Mucosa of descending colon (tissue), 3 donors: ENCODE results near the gene ACTC1. TPM values are rescaled to one million over a fixed set of nuclear protein-coding genes. Genes with fewer than 3 reads are reported as not detected.

Experiments used
- ATAC-seq: fragments of 200-7000 bp; cut with Tn5 transposase; one replicate; pipeline ENCODE4 v1.9.1; 2020; ENCODE audit warnings: mild to moderate bottlenecking, moderate library complexity
- DNase-seq, 3 donors: peaks; one replicate each; pipeline ENCODE4 v3.0.0-alpha.2; 2020
- H3K36me3 ChIP-seq: fragments of 200-600 bp; one replicate; pipeline ENCODE4 v1.8.0; 2021; ENCODE audit warnings: low read depth, mild to moderate bottlenecking
- H3K4me1 ChIP-seq: fragments of 200-600 bp; one replicate; pipeline ENCODE4 v1.8.0; 2021; ENCODE audit warnings: low read depth, mild to moderate bottlenecking
- H3K4me3 ChIP-seq: fragments of 200-600 bp; one replicate; pipeline ENCODE4 v1.8.0; 2021; ENCODE audit warnings: mild to moderate bottlenecking
- H3K9me3 ChIP-seq: fragments of 200-600 bp; one replicate; pipeline ENCODE4 v1.8.0; 2021; ENCODE audit warnings: mild to moderate bottlenecking
- CTCF ChIP-seq: fragments of 200-600 bp; IDR thresholded peaks from one replicate; pipeline ENCODE4 v1.8.0; 2022; ENCODE audit warnings: antibody characterized with exemption, mild to moderate bottlenecking
- intact Hi-C, 2 donors: fragments of 100-400 bp; cut with DNase I in 1 of 2; cut with micrococcal nuclease in 1 of 2; formaldehyde crosslinking; loops; one replicate each; pipeline versions ENCODE4 v1.11.0 to v1.11.1; 2022; cut with DNase I, micrococcal nuclease
- total RNA-seq, 3 donors: library from RNA; stranded (reverse); fragmentation: NEBNext Ultra II Directional in 2 of 3; extraction: Animal tissue kit (Norgen Biotek cat#: 25700) in 2 of 3; gene quantifications; one replicate each; pipeline versions ENCODE4 v1.2.1 to v1.2.4, GENCODE V29; 2021 to 2023
- donor health status: DM: no; HTN: no; CAD: no; lungs with moderate emphysema.
- donor health status: DM: no; HTN: no; CAD: no.
- donor health status: DM: no; HTN: yes; CAD: no.

Gene ACTC1
- total RNA-seq, 3 donors from 2014 or later: 0.64 to 10.7 (median 1.3) TPM

DNA sequence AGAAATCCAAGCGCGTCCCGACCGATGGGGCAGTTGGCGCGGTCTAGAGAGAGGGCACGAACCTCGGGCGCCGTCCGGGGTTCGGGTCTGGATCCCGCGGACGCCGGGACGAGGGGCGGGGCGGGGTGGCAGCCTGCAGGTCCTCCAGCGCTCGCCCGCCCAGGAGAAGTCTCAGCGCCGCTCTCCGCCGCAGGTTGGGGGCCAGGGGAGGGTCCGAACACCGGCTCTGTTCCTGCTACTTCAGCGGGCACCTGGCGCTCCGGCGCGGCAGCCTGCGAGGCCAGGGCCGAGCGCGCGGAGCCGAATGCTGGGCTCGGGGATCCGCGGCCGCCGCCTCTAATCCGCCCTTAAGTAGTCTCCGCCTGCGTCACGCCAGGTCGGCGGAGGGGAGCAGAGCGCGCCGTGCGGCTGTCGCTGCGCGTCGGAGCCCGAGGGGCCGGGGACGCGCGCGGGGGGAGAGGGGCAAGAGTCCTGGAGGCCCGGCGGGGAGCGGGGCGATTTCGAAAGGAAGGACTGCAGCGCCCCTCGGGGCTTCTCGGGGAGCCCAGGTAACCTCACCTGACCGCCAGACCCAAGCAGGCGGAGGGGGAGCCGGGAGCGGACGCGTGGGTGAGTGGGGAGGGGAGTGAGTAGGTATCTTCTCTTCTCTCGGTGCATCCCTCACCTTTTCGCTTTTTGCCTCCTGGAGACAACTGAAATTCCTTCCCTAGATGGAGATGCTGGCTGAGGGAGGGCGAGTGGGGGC is 40.5 kb downstream of the ACTC1 start, which contains the start of gene GJD2:
TSS of gene GJD2 (minus strand) at position 325 of the 745 bp plus-strand sequence. CDS start 510 bp downstream, outside the sequence.
- ATAC-seq: no peak
- no peak for DNase-seq
- intact Hi-C loops: no loop called here
- no peaks in the 10 kb centered on the region for H3K36me3 ChIP-seq
- no peaks in the 10 kb centered on the region for H3K9me3 ChIP-seq
- H3K4me3 ChIP-seq: no peak within 1 kb of the TSS
- H3K4me1 ChIP-seq: no peaks in the 10 kb centered on the region
- no peak for TF ChIP-seq CTCF

DNA sequence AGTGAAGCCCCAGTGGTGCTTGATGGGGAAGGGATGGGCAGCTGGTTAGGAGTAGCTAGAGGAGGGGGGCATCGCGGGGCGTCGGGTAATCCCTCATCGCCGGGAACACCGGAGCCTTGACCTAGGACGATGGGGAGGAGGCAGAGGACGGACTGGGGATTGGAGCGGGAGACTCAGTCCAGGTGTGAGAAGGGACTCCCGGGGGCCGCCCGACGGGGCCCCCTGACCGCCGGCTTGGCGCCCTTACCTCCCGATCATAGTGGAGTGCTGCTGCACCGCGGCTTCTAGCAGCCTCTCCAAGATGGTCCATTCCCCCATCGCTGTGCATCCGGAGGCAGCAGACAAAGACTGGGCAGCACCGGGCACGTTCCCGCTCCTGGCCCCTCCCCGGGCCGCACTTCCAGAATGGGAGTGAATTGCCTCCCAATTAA is 41.2 kb downstream of the ACTC1 start:
- Histone ChIP-seq H3K9me3 (no peaks in the 10 kb centered on the region), H3K4me3 (no peak overlapping the region), H3K4me1 (no peaks in the 10 kb centered on the region), H3K36me3 (no peaks in the 10 kb centered on the region)
- no peak for DNase-seq
- intact Hi-C loops: no loop called here
- TF ChIP-seq CTCF: no peak
- no peak for ATAC-seq

DNA sequence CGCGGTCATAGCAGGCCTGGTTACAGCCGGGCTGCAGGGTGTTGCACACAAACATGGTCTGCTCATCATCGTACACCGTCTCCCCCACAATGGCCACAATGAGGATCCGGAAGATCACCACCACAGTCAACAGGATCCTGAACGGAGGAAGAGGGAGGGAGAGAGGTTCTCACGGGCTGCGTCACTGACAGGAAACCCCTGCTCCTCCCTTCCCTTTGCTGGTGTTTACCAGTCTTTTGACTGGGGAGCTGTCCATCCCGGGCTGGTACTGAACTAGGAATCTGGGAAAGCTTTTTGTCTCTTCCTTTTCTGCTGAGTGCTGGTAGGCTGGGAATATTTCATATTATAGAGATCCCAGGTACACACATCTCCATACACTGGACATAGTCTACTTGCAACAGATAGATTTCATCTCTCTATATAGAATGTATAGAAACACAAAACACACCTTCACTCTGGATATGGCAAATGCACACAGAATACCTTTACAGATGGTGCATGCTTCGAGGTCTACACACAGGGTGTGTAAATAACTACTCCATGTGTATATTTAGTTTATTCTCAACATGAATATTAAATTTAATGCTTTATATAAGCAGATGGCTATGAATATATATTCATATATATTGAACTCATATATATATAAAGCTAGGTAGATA is 42.0 kb downstream of the ACTC1 start:
- no peaks in the 10 kb centered on the region for H3K4me1 ChIP-seq
- DNase-seq (peak in 1 of 3 donors; percentile 3), ATAC-seq (no peak)
- no peaks in the 10 kb centered on the region for H3K36me3 ChIP-seq
- TF ChIP-seq CTCF: no peak
- no peaks in the 10 kb centered on the region for H3K9me3 ChIP-seq
- H3K4me3 ChIP-seq: no peak overlapping the region
- intact Hi-C loops: no loop called here

GRCh38 chr15:34749691-34750090 is 45.7 kb downstream of the ACTC1 start:
- no peak for DNase-seq
- no peak for ATAC-seq
- Histone ChIP-seq H3K36me3 (no peaks in the 10 kb centered on the region), H3K9me3 (no peaks in the 10 kb centered on the region), H3K4me1 (no peaks in the 10 kb centered on the region), H3K4me3 (no peak overlapping the region)
- intact Hi-C loops: no loop called here
- TF ChIP-seq CTCF: no peak

Other genes with a start within 250 kb of the ACTC1 start
- gene GOLGA8B, start 211.9 kb downstream of the ACTC1 start, total RNA-seq: 10 to 100 TPM; 17.2 to 75.3 (median 22.7) TPM
- gene GJD2, start 40.6 kb downstream of the ACTC1 start, total RNA-seq: not detected
- gene AQR, start 174.2 kb upstream of the ACTC1 start, total RNA-seq: 10 to 100 TPM; 25.1 to 26.6 (median 26.4) TPM
- gene ZNF770, start 192.7 kb upstream of the ACTC1 start, total RNA-seq: 10 to 100 TPM; 20.3 to 24.0 (median 21.2) TPM